ENCODE results near the gene PRKN.

DNA sequence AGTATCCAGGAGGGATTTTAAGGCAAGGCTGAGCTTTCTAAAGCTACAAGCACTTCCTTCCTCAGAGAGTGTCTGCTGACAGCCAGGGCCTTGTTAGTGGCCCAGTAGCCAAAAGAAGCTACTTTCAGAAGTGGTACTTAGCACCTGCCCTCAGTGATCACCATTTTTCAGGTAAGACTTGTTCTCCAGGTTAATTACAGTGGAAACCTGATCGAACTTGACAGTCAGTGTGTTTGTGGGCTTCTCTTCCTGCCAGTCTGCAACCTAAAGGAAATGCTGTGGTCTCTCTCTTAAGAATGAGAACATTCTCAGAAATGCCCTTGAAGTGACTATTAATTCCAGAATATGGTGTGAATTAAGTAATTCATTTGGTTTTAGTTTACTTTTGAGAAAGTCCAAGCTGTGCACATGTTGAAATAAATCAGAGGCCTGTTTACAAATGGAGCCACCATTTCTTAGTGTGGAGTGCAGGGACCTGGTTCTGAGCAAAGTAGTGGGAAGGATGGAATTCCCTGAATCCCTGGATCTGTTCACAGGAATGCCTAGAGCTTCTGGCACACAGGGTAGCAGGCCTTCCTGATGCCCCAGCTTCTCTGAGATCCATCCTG lies 1268.5 kb downstream of the PRKN start:
- TF ChIP-seq, protein P1, sequence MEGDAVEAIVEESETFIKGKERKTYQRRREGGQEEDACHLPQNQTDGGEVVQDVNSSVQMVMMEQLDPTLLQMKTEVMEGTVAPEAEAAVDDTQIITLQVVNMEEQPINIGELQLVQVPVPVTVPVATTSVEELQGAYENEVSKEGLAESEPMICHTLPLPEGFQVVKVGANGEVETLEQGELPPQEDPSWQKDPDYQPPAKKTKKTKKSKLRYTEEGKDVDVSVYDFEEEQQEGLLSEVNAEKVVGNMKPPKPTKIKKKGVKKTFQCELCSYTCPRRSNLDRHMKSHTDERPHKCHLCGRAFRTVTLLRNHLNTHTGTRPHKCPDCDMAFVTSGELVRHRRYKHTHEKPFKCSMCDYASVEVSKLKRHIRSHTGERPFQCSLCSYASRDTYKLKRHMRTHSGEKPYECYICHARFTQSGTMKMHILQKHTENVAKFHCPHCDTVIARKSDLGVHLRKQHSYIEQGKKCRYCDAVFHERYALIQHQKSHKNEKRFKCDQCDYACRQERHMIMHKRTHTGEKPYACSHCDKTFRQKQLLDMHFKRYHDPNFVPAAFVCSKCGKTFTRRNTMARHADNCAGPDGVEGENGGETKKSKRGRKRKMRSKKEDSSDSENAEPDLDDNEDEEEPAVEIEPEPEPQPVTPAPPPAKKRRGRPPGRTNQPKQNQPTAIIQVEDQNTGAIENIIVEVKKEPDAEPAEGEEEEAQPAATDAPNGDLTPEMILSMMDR (IDR thresholded peaks at IDR 0.05): no peak
- no peak for TF ChIP-seq POLR2A (IDR thresholded peaks at IDR 0.05)

Measured in tibial nerve (tissue), 3 donors.